SK-N-SH (cell line): ENCODE data around the gene PDPK1. TPM values are rescaled to one million over a fixed set of nuclear protein-coding genes. Genes with fewer than 3 reads are reported as not detected.

Source experiments
- CTCF ChIA-PET: fragments of 300-600, 350-600 bp; formaldehyde crosslinking; extraction: SDS; loops from one replicate; lab custom pipeline; 2021; lab: Yijun Ruan, JAX
- POLR2A ChIA-PET: fragments of 350-600 bp; sonication (Branson Sonifier 250); formaldehyde crosslinking; extraction: SDS; loops from one replicate; lab custom pipeline; 2020; ENCODE audit warnings: antibody characterized with exemption, inconsistent platforms; lab: Yijun Ruan, JAX
- DNase-seq: peaks from one replicate; pipeline ENCODE4 v3.0.0; 2012
- H2AFZ ChIP-seq: fragments of 200-600 bp; sonication (generic); 2 replicates; pipeline ENCODE4 v1.8.1; 2016; ENCODE audit warnings: antibody characterized with exemption, mild to moderate bottlenecking, low read depth
- H3F3A ChIP-seq: fragments of 200-600 bp; sonication (generic); replicated peaks from 2 replicates; pipeline ENCODE3; 2016; ENCODE audit warnings: antibody characterized with exemption, mild to moderate bottlenecking; ENCODE audit not compliant: insufficient read depth
- H3K27ac ChIP-seq, 2 experiments: fragments of 200-500 bp in 1 of 2; fragments of 200-600 bp in 1 of 2; sonication (Bioruptor generic) in 1 of 2; sonication (generic), shearing (Covaris generic) in 1 of 2; 2 replicates each; pipeline versions ENCODE4 v1.5.1 to v1.6.1; 2014 to 2016; ENCODE audit warnings: low read depth in 2 of 2, inconsistent platforms in 1 of 2, low read length in 1 of 2, mild to moderate bottlenecking in 1 of 2, mixed read lengths in 1 of 2
- H3K27me3 ChIP-seq: fragments of 200-600 bp; sonication (generic), shearing (Covaris generic); 2 replicates; pipeline ENCODE4 v1.6.1; 2016; ENCODE audit warnings: mixed run types; ENCODE audit not compliant: insufficient read depth
- H3K36me3 ChIP-seq, 2 experiments: fragments of 200-500 bp in 1 of 2; fragments of 200-600 bp in 1 of 2; sonication (Bioruptor generic) in 1 of 2; sonication (generic) in 1 of 2; replicated peaks in 1 of 2; 2 replicates each; pipeline versions ENCODE3 to v1.5.1; 2014 to 2016; ENCODE audit warnings: low read length in 1 of 2, mild to moderate bottlenecking in 1 of 2; ENCODE audit not compliant: insufficient read depth in 2 of 2, control insufficient read depth in 1 of 2
- H3K4me1 ChIP-seq, 2 experiments: fragments of 200-500 bp in 1 of 2; fragments of 200-600 bp in 1 of 2; sonication (Bioruptor generic) in 1 of 2; sonication (generic), shearing (Covaris generic) in 1 of 2; 2 replicates each; pipeline versions ENCODE4 v1.5.1 to v1.6.1; 2014 to 2016; ENCODE audit warnings: low read depth in 1 of 2, low read length in 1 of 2, mixed run types in 1 of 2; ENCODE audit not compliant: insufficient read depth in 2 of 2, control insufficient read depth in 1 of 2
- H3K4me2 ChIP-seq: fragments of 200-600 bp; sonication (generic), shearing (Covaris generic); 2 replicates; pipeline ENCODE4 v1.6.1; 2017; ENCODE audit warnings: mixed run types
- H3K4me3 ChIP-seq, 2 experiments: fragments of 200-500 bp in 1 of 2; fragments of 200-600 bp in 1 of 2; sonication (Bioruptor generic) in 1 of 2; sonication (generic), shearing (Covaris generic) in 1 of 2; 2 replicates each; pipeline versions ENCODE4 v1.5.1 to v1.8.1; 2014 to 2016; ENCODE audit warnings: low read depth in 2 of 2, inconsistent platforms in 1 of 2, low read length in 1 of 2, mild to moderate bottlenecking in 1 of 2, mixed read lengths in 1 of 2, moderate library complexity in 1 of 2
- H3K79me2 ChIP-seq: fragments of 200-600 bp; sonication (generic); 2 replicates; pipeline ENCODE4 v1.8.1; 2017; ENCODE audit warnings: mild to moderate bottlenecking; ENCODE audit not compliant: insufficient read depth
- H3K9ac ChIP-seq: fragments of 200-600 bp; sonication (generic); 2 replicates; pipeline ENCODE4 v1.6.1; 2017; ENCODE audit warnings: mixed run types
- H3K9me2 ChIP-seq: fragments of 200-600 bp; sonication (generic); 2 replicates; pipeline ENCODE4 v1.6.1; 2017; ENCODE audit warnings: mixed run types
- H3K9me3 ChIP-seq: fragments of 200-600 bp; sonication (generic); 2 replicates; pipeline ENCODE4 v1.6.1; 2017; ENCODE audit warnings: mixed run types, mild to moderate bottlenecking, moderate library complexity
- H4K20me1 ChIP-seq: fragments of 200-600 bp; sonication (generic); 2 replicates; pipeline ENCODE4 v1.6.1; 2017; ENCODE audit warnings: mild to moderate bottlenecking, mixed run types; ENCODE audit not compliant: insufficient read depth
- CHD2 ChIP-seq: fragments of 150-350 bp; IDR thresholded peaks from 2 replicates; pipeline ENCODE4 v1.6.1; 2018; ENCODE audit warnings: low read length; ENCODE audit not compliant: partially characterized antibody
- ELF1 ChIP-seq: IDR thresholded peaks from 2 replicates; pipeline ENCODE4 v1.4.0; 2012
- EP300 ChIP-seq, 2 experiments: IDR thresholded peaks; 2 replicates each; pipeline versions ENCODE4 v1.4.0 to v1.6.1; 2012; ENCODE audit warnings: borderline replicate concordance in 1 of 2, low read depth in 1 of 2, low read length in 1 of 2
- EZH2phosphoT487 ChIP-seq: fragments of 200-600 bp; sonication (generic); IDR thresholded peaks from 2 replicates; pipeline ENCODE4 v1.6.1; 2017; ENCODE audit warnings: low read depth, mixed run types, mild to moderate bottlenecking, antibody characterized with exemption, moderate library complexity, borderline replicate concordance
- FOXJ3 ChIP-seq: sonication (generic); formaldehyde crosslinking; IDR thresholded peaks from 2 replicates; pipeline ENCODE4 v1.5.1; 2020; ENCODE audit warnings: mild to moderate bottlenecking, missing genetic modification reagents
- JUND ChIP-seq: IDR thresholded peaks from 2 replicates; pipeline ENCODE4 v1.4.0; 2012
- MXI1 ChIP-seq: IDR thresholded peaks from 2 replicates; pipeline ENCODE4 v1.6.1; 2012; ENCODE audit warnings: mild to moderate bottlenecking, low read depth, low read length, improper control_type of control experiment
- NFIC ChIP-seq: IDR thresholded peaks from 2 replicates; pipeline ENCODE4 v1.4.0; 2012; ENCODE audit warnings: borderline replicate concordance
- NRF1 ChIP-seq: IDR thresholded peaks from 2 replicates; pipeline ENCODE4 v1.6.1; 2012; ENCODE audit warnings: low read depth, mild to moderate bottlenecking, low read length
- POLR2AphosphoS5 ChIP-seq: IDR thresholded peaks from 2 replicates; pipeline ENCODE4 v1.6.1; 2012; ENCODE audit warnings: low read depth, low read length
- RCOR1 ChIP-seq: fragments of 150-350 bp; IDR thresholded peaks from 2 replicates; pipeline ENCODE4 v1.6.1; 2017; ENCODE audit warnings: antibody characterized with exemption, low read length
- RXRA ChIP-seq: IDR thresholded peaks from 2 replicates; pipeline ENCODE4 v1.4.0; 2012; ENCODE audit warnings: low read depth, mild to moderate bottlenecking, borderline replicate concordance
- SIN3A ChIP-seq: IDR thresholded peaks from 2 replicates; pipeline ENCODE4 v1.6.1; 2012; ENCODE audit warnings: low read depth, mild to moderate bottlenecking, low read length, moderate library complexity, borderline replicate concordance
- TAF1 ChIP-seq: IDR thresholded peaks from 2 replicates; pipeline ENCODE4 v1.6.1; 2012; ENCODE audit warnings: low read depth, mild to moderate bottlenecking, low read length, moderate library complexity, borderline replicate concordance
- TCF12 ChIP-seq: IDR thresholded peaks from 2 replicates; pipeline ENCODE4 v1.4.0; 2012
- TEAD4 ChIP-seq: IDR thresholded peaks from 2 replicates; pipeline ENCODE4 v1.4.0; 2012; ENCODE audit warnings: mild to moderate bottlenecking, borderline replicate concordance; ENCODE audit not compliant: insufficient read depth
- USF2 ChIP-seq: fragments of 150-350 bp; IDR thresholded peaks from 2 replicates; pipeline ENCODE4 v1.6.1; 2017; ENCODE audit warnings: antibody characterized with exemption, low read length, low read depth, borderline replicate concordance
- ZBTB33 ChIP-seq: IDR thresholded peaks from 2 replicates; pipeline ENCODE4 v1.4.0; 2012; ENCODE audit warnings: low read depth, borderline replicate concordance
- WGBS: methylation state at CpG from one replicate; pipeline ENCODE4 v1.1.6; 2017; ENCODE audit warnings: low lambda C conversion rate; 5-methylcytosine and 5-hydroxymethylcytosine counted together
- polyA plus RNA-seq, 3 experiments: library from polyadenylated mRNA; depleted of rRNA; stranded (reverse); fragments of >200 nt; gene quantifications; 2 replicates each; pipeline ENCODE4 v1.2.3, GENCODE V29; 2012
- TF ChIP-seq, protein P1 (sequence below): IDR thresholded peaks from 2 replicates; pipeline ENCODE4; 2012
- TF ChIP-seq, protein P2 (sequence below): IDR thresholded peaks from 2 replicates; pipeline ENCODE4 v1.4.0; 2012; ENCODE audit warnings: low read depth
- TF ChIP-seq, protein P3 (sequence below): fragments of 150-350 bp; IDR thresholded peaks from 2 replicates; pipeline ENCODE4 v1.6.1; 2016; ENCODE audit warnings: mild to moderate bottlenecking, low read depth, low read length

The PDPK1 gene
- polyA plus RNA-seq, 1 of the 3 experiments (the other 2 are of a cell fraction), result 22.0 TPM

DNA sequence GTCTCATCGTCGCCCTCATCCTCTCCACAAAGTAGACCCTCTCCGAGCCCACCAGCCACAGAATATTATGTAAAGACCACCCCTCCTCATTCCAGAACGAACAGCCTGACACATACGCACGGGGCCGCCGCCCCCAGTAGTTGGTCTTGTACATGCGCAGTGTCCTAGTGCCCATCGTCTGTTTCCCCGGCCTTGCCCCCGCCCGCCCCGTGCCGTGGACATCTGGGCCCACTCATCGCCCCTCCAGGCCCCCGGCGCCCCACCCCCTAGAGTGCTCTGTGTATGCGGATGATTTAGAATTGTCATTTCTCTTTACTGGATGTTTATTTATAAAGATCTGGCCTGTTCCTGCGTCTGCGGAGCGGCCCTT lies 18.1 kb upstream of the PDPK1 start (continued):
- TF ChIP-seq, protein P1, sequence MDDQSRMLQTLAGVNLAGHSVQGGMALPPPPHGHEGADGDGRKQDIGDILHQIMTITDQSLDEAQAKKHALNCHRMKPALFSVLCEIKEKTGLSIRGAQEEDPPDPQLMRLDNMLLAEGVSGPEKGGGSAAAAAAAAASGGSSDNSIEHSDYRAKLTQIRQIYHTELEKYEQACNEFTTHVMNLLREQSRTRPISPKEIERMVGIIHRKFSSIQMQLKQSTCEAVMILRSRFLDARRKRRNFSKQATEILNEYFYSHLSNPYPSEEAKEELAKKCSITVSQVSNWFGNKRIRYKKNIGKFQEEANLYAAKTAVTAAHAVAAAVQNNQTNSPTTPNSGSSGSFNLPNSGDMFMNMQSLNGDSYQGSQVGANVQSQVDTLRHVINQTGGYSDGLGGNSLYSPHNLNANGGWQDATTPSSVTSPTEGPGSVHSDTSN, result no peak
- TF ChIP-seq, protein P2, sequence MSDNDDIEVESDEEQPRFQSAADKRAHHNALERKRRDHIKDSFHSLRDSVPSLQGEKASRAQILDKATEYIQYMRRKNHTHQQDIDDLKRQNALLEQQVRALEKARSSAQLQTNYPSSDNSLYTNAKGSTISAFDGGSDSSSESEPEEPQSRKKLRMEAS, result no peak
- TF ChIP-seq RXRA (no peak), EZH2phosphoT487 (no peak), FOXJ3 (CRISPR knock-in tag) (no peak)

GRCh38 chr16:2520097-2520783 lies 17.6 kb upstream of the PDPK1 start, which contains the start of gene AMDHD2:
Gene AMDHD2, plus strand, starts transcription at chr16:2520371. Its CDS starts 88 bp downstream, at chr16:2520459.
- Histone ChIP-seq H3F3A (peaks cover 7% of the 10 kb centered on the region), H2AFZ (no peak within 1 kb of the TSS), H3K4me3 (peak within 1 kb of the TSS; percentile 58 to 75), H3K79me2 (peaks cover 81% of the 10 kb centered on the region), H3K9me3 (no peaks in the 10 kb centered on the region), H3K4me1 (peaks cover 12 to 28% of the 10 kb centered on the region in 2 experiments; a peak in 3 of 4 replicates), H3K36me3 (peaks cover 20 to 26% of the 10 kb centered on the region in 2 experiments), H3K9ac (peak within 1 kb of the TSS; percentile 84), H3K9me2 (no peaks in the 10 kb centered on the region), H4K20me1 (peaks cover 42% of the 10 kb centered on the region), H3K27ac (peak within 1 kb of the TSS; percentile 65 to 87), H3K27me3 (no peaks in the 10 kb centered on the region), H3K4me2 (peak within 1 kb of the TSS; percentile 85)
- peak; percentile 99 for DNase-seq
- ChIA-PET POLR2A (interaction anchor here (0.7 to 1.7 kb wide), 5 partner anchors 9 to 52 kb away, joined by 3 to 15 read pairs (median 4); partner anchors contain the start of gene CEMP1), CTCF (interaction anchor here (1.1 to 1.8 kb wide), 2 partner anchors 11 to 19 kb away, joined by 4 to 5 read pairs; partner anchors contain the start of gene CEMP1)
- 2% methylated on average over 20 of the region's 83 CpGs for WGBS
- peak; percentile 98 for TF ChIP-seq USF2
- TF ChIP-seq SIN3A, result peak; percentile 98; the same call in 1 of the 2 replicates
- peak; percentile 41 for TF ChIP-seq ELF1
- peak; percentile 48; the same call in 1 of the 2 replicates for TF ChIP-seq NFIC
- TF ChIP-seq, protein P2, result peak; percentile 86
- TF ChIP-seq JUND, result no peak
- no peak for TF ChIP-seq TEAD4
- peak; percentile 33; the same call in 1 of the 2 replicates for TF ChIP-seq TCF12
- no peak for TF ChIP-seq EZH2phosphoT487
- TF ChIP-seq FOXJ3 (CRISPR knock-in tag), result no peak
- TF ChIP-seq RCOR1, result peak; percentile 79
- peak; percentile 63; the same call in 1 of the 2 replicates for TF ChIP-seq TAF1
- TF ChIP-seq, protein P3, sequence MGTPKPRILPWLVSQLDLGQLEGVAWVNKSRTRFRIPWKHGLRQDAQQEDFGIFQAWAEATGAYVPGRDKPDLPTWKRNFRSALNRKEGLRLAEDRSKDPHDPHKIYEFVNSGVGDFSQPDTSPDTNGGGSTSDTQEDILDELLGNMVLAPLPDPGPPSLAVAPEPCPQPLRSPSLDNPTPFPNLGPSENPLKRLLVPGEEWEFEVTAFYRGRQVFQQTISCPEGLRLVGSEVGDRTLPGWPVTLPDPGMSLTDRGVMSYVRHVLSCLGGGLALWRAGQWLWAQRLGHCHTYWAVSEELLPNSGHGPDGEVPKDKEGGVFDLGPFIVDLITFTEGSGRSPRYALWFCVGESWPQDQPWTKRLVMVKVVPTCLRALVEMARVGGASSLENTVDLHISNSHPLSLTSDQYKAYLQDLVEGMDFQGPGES, result no peak
- peak; percentile 83 for TF ChIP-seq POLR2AphosphoS5
- TF ChIP-seq, protein P1, result peak; percentile 84
- no peak for TF ChIP-seq NRF1
- peak; percentile 90 for TF ChIP-seq CHD2
- peak in 1 of 2 experiments; percentile 19; a peak in 1 of 4 replicates for TF ChIP-seq EP300 (IDR thresholded peaks at IDR 0.05; ENCODE audit: borderline replicate concordance in 1 of 2, low read depth in 1 of 2, low read length in 1 of 2)
- peak; percentile 92; the same call in 1 of the 2 replicates for TF ChIP-seq ZBTB33
- TF ChIP-seq MXI1, result peak; percentile 70
